Kidney (tissue), 14 donors: ENCODE data around the gene DIPK1A. TPM values are rescaled to one million over a fixed set of nuclear protein-coding genes. Genes with fewer than 3 reads are reported as not detected.

ENCODE experiments used
- DNase-seq, 5 donors: peaks; one replicate each; pipeline ENCODE4 v3.0.0-alpha.2; 2013 to 2020
- FAIRE-seq: peaks from 2 replicates; lab custom pipeline; 2012; peaks lifted over from hg19 to GRCh38; lab: Jason Lieb, UNC
- H3K27ac ChIP-seq, 2 donors: one replicate each; pipeline ENCODE4 v1.7.0; 2013; ENCODE audit warnings: low read depth in 2 of 2, low read length in 2 of 2, inconsistent platforms in 1 of 2
- H3K27me3 ChIP-seq: one replicate; pipeline ENCODE4 v1.7.1; 2013; ENCODE audit warnings: low read length, inconsistent platforms; ENCODE audit not compliant: control insufficient read depth, insufficient read depth
- H3K36me3 ChIP-seq, 3 donors: one replicate each; pipeline versions ENCODE4 v1.7.0 to v1.7.1; 2013; ENCODE audit warnings: low read length in 3 of 3, control low read depth in 1 of 3, inconsistent platforms in 1 of 3; ENCODE audit not compliant: insufficient read depth in 3 of 3, control insufficient read depth in 2 of 3
- H3K4me1 ChIP-seq, 3 donors: one replicate each; pipeline versions ENCODE4 v1.7.0 to v1.7.1; 2013; ENCODE audit warnings: low read length in 3 of 3, inconsistent platforms in 1 of 3, low read depth in 1 of 3; ENCODE audit not compliant: control insufficient read depth in 2 of 3, insufficient read depth in 2 of 3
- H3K4me3 ChIP-seq, 3 donors: one replicate each; pipeline versions ENCODE4 v1.7.0 to v1.8.1; 2013; ENCODE audit warnings: low read length in 3 of 3, control low read depth in 1 of 3, inconsistent platforms in 1 of 3
- H3K9ac ChIP-seq, 3 donors: one replicate each; pipeline versions ENCODE4 v1.7.0 to v1.7.1; 2013; ENCODE audit warnings: low read length in 3 of 3, control low read depth in 1 of 3, inconsistent platforms in 1 of 3
- H3K9me3 ChIP-seq, 3 donors: one replicate each; pipeline versions ENCODE4 v1.7.0 to v1.7.1; 2013; ENCODE audit warnings: low read length in 3 of 3, control low read depth in 1 of 3, inconsistent platforms in 1 of 3; ENCODE audit not compliant: control insufficient read depth in 2 of 3, insufficient read depth in 1 of 3
- intact Hi-C: fragments of 100-400 bp; cut with DNase I; formaldehyde crosslinking; loops from one replicate; pipeline ENCODE4 v1.11.1; 2022
- polyA plus RNA-seq: library from polyadenylated mRNA; stranded (reverse); fragments of 350-450 nt; fragmentation: Illumina TruSeq; extraction: RNeasy Lipid Tissue Mini Kit (QIAGEN cat#74804); gene quantifications from one replicate; pipeline ENCODE4 v1.2.3, GENCODE V29; 2014; ENCODE audit warnings: low read depth, low replicate concordance; ENCODE audit not compliant: insufficient read depth
- total RNA-seq: library from RNA; stranded (reverse); fragmentation: NEBNext Ultra II Directional; extraction: Animal tissue kit (Norgen Biotek cat#: 25700); gene quantifications from one replicate; pipeline ENCODE4 v1.2.1, GENCODE V29; 2021
- TF ChIP-seq, protein P1 (sequence below): IDR thresholded peaks from 3 replicates; pipeline ENCODE4 v1.5.1; 2012; ENCODE audit warnings: mild to moderate bottlenecking, moderate library complexity, borderline replicate concordance; ENCODE audit not compliant: insufficient read depth; ENCODE audit errors: extremely low read depth
- donor health status: control.
- donor health status: control.
- donor health status: control.
- donor health status: control.
- donor health status: control.
- donor health status: DM: yes; HTN: yes; CAD: no.
- donor health status: Normal renal cell carcinoma (clear cell type).

The DIPK1A gene
- total and polyA plus RNA-seq, 2 donors from 2014 or later, result 4.0 to 6.1 TPM

DNA sequence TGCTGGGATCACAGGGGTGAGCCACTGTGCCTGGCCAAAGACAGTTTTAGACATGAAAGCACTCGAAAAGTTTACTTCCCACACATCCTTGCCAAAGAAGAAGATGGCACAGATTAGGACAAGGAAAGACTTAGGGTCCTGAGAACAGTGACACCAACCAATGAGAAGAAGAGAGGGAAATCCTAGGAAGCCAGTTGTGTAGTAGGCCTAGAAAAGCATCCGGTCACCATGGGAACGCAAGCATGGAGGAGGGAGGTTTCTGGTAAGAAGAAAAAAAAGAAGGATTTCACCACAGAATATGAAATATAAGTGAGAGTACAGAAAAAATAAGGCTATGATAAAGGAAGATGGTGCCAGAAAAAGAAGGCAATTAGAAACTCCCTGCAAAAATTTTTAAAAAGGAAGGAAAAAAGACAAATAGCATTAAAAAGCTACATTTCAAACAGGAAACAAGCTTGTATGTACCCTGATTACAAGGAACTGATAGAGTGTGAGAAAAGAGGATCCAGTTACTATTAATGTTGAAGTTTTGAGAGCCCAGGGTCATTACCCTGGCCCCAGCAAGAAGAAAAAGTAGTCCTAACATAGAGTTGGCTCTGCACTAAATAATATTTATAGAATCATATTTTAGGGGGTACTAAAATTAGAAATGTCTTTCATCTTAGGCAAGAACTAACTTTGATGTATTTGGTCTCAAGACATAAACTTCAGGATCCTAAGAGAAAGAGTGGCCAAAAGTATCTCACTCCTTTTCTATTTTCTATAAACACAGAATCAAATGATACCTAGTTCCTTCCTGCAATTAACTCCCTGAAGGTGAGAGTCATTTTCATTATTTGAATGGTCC, 16.1 kb downstream of the DIPK1A start:
- Histone ChIP-seq H3K27ac (no peak overlapping the region), H3K9me3 (no peaks in the 10 kb centered on the region), H3K27me3 (no peaks in the 10 kb centered on the region), H3K4me1 (no peaks in the 10 kb centered on the region), H3K4me3 (no peak overlapping the region), H3K36me3 (no peaks in the 10 kb centered on the region), H3K9ac (no peak overlapping the region)
- TF ChIP-seq, protein P1, sequence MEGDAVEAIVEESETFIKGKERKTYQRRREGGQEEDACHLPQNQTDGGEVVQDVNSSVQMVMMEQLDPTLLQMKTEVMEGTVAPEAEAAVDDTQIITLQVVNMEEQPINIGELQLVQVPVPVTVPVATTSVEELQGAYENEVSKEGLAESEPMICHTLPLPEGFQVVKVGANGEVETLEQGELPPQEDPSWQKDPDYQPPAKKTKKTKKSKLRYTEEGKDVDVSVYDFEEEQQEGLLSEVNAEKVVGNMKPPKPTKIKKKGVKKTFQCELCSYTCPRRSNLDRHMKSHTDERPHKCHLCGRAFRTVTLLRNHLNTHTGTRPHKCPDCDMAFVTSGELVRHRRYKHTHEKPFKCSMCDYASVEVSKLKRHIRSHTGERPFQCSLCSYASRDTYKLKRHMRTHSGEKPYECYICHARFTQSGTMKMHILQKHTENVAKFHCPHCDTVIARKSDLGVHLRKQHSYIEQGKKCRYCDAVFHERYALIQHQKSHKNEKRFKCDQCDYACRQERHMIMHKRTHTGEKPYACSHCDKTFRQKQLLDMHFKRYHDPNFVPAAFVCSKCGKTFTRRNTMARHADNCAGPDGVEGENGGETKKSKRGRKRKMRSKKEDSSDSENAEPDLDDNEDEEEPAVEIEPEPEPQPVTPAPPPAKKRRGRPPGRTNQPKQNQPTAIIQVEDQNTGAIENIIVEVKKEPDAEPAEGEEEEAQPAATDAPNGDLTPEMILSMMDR, result no peak
- peak in 3 of 5 donors; percentile 22 to 45 (median 25) for DNase-seq
- FAIRE-seq, result no peak
- intact Hi-C loops, result no loop called here

DNA sequence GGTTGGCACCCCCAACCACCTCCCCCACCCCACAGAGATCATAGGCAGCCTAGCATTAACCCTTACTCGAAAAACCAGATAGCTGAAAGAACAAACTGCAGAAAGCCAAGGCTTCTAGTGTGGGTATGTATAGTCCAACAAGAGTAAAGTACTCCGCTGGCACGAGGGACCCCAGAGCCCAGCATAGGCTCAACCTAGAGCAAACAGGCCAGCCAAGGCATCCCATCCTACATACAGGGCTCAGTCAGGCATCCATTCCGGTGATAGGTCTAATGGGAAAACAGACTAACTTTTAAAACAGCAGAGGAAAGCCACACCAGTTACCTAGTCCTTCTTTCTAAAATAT, 17.8 kb downstream of the DIPK1A start:
- Histone ChIP-seq H3K4me1 (no peaks in the 10 kb centered on the region), H3K27ac (no peak overlapping the region), H3K4me3 (no peak overlapping the region), H3K36me3 (no peaks in the 10 kb centered on the region), H3K9ac (no peak overlapping the region), H3K9me3 (no peaks in the 10 kb centered on the region), H3K27me3 (no peaks in the 10 kb centered on the region)
- no peak for FAIRE-seq
- DNase-seq, result no peak
- intact Hi-C loops, result no loop called here
- TF ChIP-seq, protein P1, result no peak

DNA sequence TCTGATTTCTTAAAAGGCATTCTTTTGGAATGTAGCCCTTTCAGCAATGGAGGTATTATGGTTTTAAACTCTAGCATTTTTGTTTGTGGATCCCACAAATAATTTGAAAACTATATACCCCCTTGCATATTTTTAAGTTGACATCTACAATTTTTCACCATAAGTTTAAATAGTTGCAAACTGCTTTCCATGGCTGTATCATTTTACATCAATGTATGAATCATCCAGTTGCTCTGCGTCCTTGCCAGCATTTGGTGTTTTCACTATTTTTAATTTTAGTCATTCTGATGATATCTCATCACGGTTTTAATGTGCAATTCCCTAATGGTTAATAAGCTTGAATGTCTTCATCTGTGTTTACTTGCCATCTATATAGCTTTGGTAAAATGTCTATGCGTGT, 20.7 kb downstream of the DIPK1A start:
- TF ChIP-seq, protein P1, result no peak
- Histone ChIP-seq H3K4me1 (peaks cover 0 to 7% (median 0%) of the 10 kb centered on the region in 3 donors), H3K27ac (no peak overlapping the region), H3K36me3 (no peaks in the 10 kb centered on the region), H3K9ac (no peak overlapping the region), H3K9me3 (no peaks in the 10 kb centered on the region), H3K4me3 (no peak overlapping the region), H3K27me3 (no peaks in the 10 kb centered on the region)
- intact Hi-C loops, result no loop called here
- DNase-seq (no peak), FAIRE-seq (no peak)
